ENCODE results near the gene SPACA7. TPM values are rescaled to one million over a fixed set of nuclear protein-coding genes. Genes with fewer than 3 reads are reported as not detected.

Gene SPACA7
- polyA plus RNA-seq, 1 donor from 2014 or later, result not detected

- Histone ChIP-seq H4K20me1 (ENCODE audit: insufficient read depth) (no peaks in the 10 kb centered on the region), H3K9me3 (ENCODE audit: low read length) (no peaks in the 10 kb centered on the region), H2AFZ (ENCODE audit: low read depth, low read length) (no peak overlapping the region), H3K9me2 (ENCODE audit: insufficient read depth, low read length) (no peaks in the 10 kb centered on the region), H3K9ac (ENCODE audit: low read length) (no peak overlapping the region), H3K79me2 (replicated peaks; ENCODE audit: insufficient read depth, low read length) (no peaks in the 10 kb centered on the region), H3F3A (ENCODE audit: insufficient read depth, low read length, poor library complexity, severe bottlenecking) (no peaks in the 10 kb centered on the region), H3K4me3 (ENCODE audit: low read length) (no peak overlapping the region), H3K27ac (ENCODE audit: low read length) (no peak overlapping the region), H3K4me2 (ENCODE audit: low read length) (no peak overlapping the region), H3K27me3 (ENCODE audit: insufficient read depth, low read depth, low read length) (no peaks in the 10 kb centered on the region), H3K36me3 (ENCODE audit: insufficient read depth, low read length) (no peaks in the 10 kb centered on the region)
- TF ChIP-seq EP300 (conservative IDR thresholded peaks at IDR 0.05; ENCODE audit: poor library complexity, severe bottlenecking) (no peak), POLR2AphosphoS5 (IDR thresholded peaks at IDR 0.05) (no peak), EZH2 (IDR thresholded peaks at IDR 0.05; ENCODE audit: borderline replicate concordance, insufficient read depth, low read length, poor library complexity, severe bottlenecking) (no peak), SMC3 (conservative IDR thresholded peaks at IDR 0.05; ENCODE audit: poor library complexity) (no peak), RAD21 (conservative IDR thresholded peaks at IDR 0.05) (no peak), REST (IDR thresholded peaks at IDR 0.05; ENCODE audit: borderline replicate concordance) (no peak), TAF1 (IDR thresholded peaks at IDR 0.05; ENCODE audit: low read depth) (no peak), MXI1 (conservative IDR thresholded peaks at IDR 0.05; ENCODE audit: poor library complexity, severe bottlenecking) (no peak), CTCF (IDR thresholded peaks at IDR 0.05; ENCODE audit: poor library complexity, severe bottlenecking) (no peak)
Observed at GRCh38 chr13:112356190-112356589, 20.0 kb upstream of the SPACA7 start.

- H3K79me2 ChIP-seq (replicated peaks; ENCODE audit: insufficient read depth, low read length), result no peaks in the 10 kb centered on the region
- H3K27me3 ChIP-seq (ENCODE audit: insufficient read depth, low read depth, low read length), result no peaks in the 10 kb centered on the region
- no peak overlapping the region for H3K4me2 ChIP-seq (ENCODE audit: low read length)
- H3K4me3 ChIP-seq (ENCODE audit: low read length), result no peak overlapping the region
- no peak overlapping the region for H3K9ac ChIP-seq (ENCODE audit: low read length)
- H3K27ac ChIP-seq (ENCODE audit: low read length), result no peak overlapping the region
- no peaks in the 10 kb centered on the region for H3K9me2 ChIP-seq (ENCODE audit: insufficient read depth, low read length)
- no peak overlapping the region for H2AFZ ChIP-seq (ENCODE audit: low read depth, low read length)
- H3K9me3 ChIP-seq (ENCODE audit: low read length), result no peaks in the 10 kb centered on the region
- H3K36me3 ChIP-seq (ENCODE audit: insufficient read depth, low read length), result no peaks in the 10 kb centered on the region
- H4K20me1 ChIP-seq (ENCODE audit: insufficient read depth), result no peaks in the 10 kb centered on the region
- no peaks in the 10 kb centered on the region for H3F3A ChIP-seq (ENCODE audit: insufficient read depth, low read length, poor library complexity, severe bottlenecking)
- TF ChIP-seq TAF1 (IDR thresholded peaks at IDR 0.05; ENCODE audit: low read depth) (no peak), EZH2 (IDR thresholded peaks at IDR 0.05; ENCODE audit: borderline replicate concordance, insufficient read depth, low read length, poor library complexity, severe bottlenecking) (no peak)
Observed at GRCh38 chr13:112358156-112358555, 18.0 kb upstream of the SPACA7 start.

- no peak overlapping the region for H3K4me3 ChIP-seq (ENCODE audit: low read length)
- H2AFZ ChIP-seq (ENCODE audit: low read depth, low read length), result no peak overlapping the region
- no peaks in the 10 kb centered on the region for H3K9me3 ChIP-seq (ENCODE audit: low read length)
- no peak overlapping the region for H3K4me2 ChIP-seq (ENCODE audit: low read length)
- H3K79me2 ChIP-seq (replicated peaks; ENCODE audit: insufficient read depth, low read length), result no peaks in the 10 kb centered on the region
- H4K20me1 ChIP-seq (ENCODE audit: insufficient read depth), result no peaks in the 10 kb centered on the region
- H3F3A ChIP-seq (ENCODE audit: insufficient read depth, low read length, poor library complexity, severe bottlenecking), result no peaks in the 10 kb centered on the region
- no peak for TF ChIP-seq SMC3 (conservative IDR thresholded peaks at IDR 0.05; ENCODE audit: poor library complexity)
- no peak for TF ChIP-seq MXI1 (conservative IDR thresholded peaks at IDR 0.05; ENCODE audit: poor library complexity, severe bottlenecking)
- TF ChIP-seq RAD21 (conservative IDR thresholded peaks at IDR 0.05), result no peak
- no peak for TF ChIP-seq EZH2 (IDR thresholded peaks at IDR 0.05; ENCODE audit: borderline replicate concordance, insufficient read depth, low read length, poor library complexity, severe bottlenecking)
- H3K9ac ChIP-seq (ENCODE audit: low read length), result no peak overlapping the region
- H3K27me3 ChIP-seq (ENCODE audit: insufficient read depth, low read depth, low read length), result no peaks in the 10 kb centered on the region
- no peaks in the 10 kb centered on the region for H3K36me3 ChIP-seq (ENCODE audit: insufficient read depth, low read length)
- no peaks in the 10 kb centered on the region for H3K9me2 ChIP-seq (ENCODE audit: insufficient read depth, low read length)
- no peak overlapping the region for H3K27ac ChIP-seq (ENCODE audit: low read length)
Observed at GRCh38 chr13:112362021-112362420, 14.1 kb upstream of the SPACA7 start.
